AG10803 (cell line): ENCODE results near the gene ARID1A.
A peak's percentile ranks its signal among the peaks of the same experiment; 100 is the strongest.
"Not testable (repeated sequence)": the region's sequence is repeated elsewhere in the genome, so short reads cannot be mapped to it uniquely, and the experiment has no call there.

Experiments
- DNase-seq: peaks from one replicate; pipeline ENCODE4 v3.0.0; 2010; ENCODE audit warnings: low read depth
- H3K4me3 ChIP-seq: 2 replicates; pipeline ENCODE4 v1.5.1; 2011; ENCODE audit warnings: mild to moderate bottlenecking, low read length, control low read depth
- TF ChIP-seq, protein P1 (sequence below): conservative IDR thresholded peaks from 2 replicates; pipeline ENCODE4 v1.5.1; 2011; ENCODE audit warnings: mild to moderate bottlenecking, low read length, control low read depth, inconsistent platforms

The ARID1A gene

DNA sequence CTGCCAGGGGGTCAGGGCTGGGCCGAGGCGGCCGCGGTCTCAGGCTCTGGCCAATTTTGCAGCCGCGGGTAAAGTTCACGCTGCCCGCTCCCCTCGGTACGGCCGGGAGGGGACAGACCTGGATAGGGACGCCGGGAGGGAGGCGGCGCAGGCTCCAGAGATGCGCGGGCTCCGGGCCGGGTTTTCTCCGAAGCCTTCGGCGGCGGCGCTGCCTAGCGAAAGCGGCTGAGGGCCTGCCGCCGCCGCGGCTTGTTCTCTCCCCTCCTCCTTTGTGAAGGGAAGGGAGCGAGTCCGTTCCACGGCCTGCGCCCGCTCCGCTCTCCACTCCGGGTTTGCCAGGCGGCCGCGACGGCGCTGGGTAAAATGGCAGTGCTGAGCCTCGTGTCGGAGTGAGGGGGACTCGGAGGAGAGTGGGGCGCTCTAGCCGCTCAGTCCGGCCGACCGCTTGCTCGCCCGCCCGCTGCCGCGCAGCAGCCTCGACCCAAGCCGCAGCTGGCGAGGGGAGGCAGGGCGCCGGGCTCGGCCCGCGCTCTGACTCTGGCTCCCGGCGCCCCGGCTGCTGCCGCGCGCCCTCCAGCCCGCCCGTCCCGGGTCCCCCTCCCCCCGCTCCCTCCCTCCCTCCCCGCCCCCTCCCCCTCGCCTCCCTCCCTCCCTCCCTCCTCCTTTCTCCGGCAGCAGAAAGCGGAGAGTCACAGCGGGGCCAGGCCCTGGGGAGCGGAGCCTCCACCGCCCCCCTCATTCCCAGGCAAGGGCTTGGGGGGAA, at the start of gene ARID1A:
TSS of gene ARID1A (plus strand) at position 660 of the 763 bp plus-strand sequence. CDS start 389 bp downstream, outside the sequence.
- TF ChIP-seq, protein P1, sequence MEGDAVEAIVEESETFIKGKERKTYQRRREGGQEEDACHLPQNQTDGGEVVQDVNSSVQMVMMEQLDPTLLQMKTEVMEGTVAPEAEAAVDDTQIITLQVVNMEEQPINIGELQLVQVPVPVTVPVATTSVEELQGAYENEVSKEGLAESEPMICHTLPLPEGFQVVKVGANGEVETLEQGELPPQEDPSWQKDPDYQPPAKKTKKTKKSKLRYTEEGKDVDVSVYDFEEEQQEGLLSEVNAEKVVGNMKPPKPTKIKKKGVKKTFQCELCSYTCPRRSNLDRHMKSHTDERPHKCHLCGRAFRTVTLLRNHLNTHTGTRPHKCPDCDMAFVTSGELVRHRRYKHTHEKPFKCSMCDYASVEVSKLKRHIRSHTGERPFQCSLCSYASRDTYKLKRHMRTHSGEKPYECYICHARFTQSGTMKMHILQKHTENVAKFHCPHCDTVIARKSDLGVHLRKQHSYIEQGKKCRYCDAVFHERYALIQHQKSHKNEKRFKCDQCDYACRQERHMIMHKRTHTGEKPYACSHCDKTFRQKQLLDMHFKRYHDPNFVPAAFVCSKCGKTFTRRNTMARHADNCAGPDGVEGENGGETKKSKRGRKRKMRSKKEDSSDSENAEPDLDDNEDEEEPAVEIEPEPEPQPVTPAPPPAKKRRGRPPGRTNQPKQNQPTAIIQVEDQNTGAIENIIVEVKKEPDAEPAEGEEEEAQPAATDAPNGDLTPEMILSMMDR: 0 out of 2 replicates have a peak, but pooled peaks have one; percentile 0
- peak; percentile 98 for DNase-seq
- H3K4me3 ChIP-seq: peak within 1 kb of the TSS; percentile 75

DNA sequence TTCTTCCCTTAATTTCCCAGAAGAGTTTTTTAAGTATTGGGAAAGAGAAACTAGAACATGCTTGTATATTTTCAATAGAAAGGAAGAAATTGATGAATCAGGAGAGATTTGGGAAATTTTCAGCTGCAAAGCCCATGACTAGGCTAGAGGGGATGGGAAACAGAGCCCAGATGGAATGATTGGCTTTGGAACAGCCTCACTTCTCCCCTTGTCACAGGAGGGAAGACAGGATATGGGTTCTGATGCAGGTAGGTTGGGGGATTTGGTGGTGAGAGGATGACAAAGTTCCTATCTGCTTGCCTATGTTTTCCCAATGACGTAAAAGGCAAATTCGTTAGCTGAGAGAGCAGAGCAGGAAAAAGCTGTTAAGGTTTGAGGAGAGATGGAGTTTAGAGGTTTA, 31.0 kb upstream of the ARID1A start:
- DNase-seq: no peak
- H3K4me3 ChIP-seq: no peak overlapping the region
- TF ChIP-seq, protein P1: no peak

DNA sequence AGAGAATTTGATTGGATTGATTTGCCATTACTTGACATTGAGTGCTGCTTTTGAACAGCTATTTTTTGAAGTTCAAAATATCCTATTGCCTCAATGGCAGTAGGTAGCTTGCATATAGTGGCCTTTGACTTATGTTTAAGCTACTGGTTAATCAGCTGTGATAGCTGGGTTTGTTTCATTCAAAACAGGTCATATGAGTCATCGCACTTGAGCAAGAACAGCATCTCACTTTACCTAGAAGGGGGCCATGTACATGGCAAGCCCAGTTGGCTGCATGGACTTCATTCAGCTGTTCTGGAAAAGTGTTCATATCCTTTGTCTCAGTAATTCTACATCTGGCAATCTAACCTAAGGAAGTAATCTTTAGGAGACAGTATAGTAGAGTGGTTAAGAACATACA, 29.0 kb upstream of the ARID1A start:
- no peak overlapping the region for H3K4me3 ChIP-seq
- TF ChIP-seq, protein P1: no peak
- DNase-seq: no peak

GRCh38 chr1:26668106-26668786, 27.6 kb upstream of the ARID1A start:
- peak; percentile 25 for DNase-seq
- H3K4me3 ChIP-seq: not testable (repeated sequence)

GRCh38 chr1:26677306-26678115, 18.3 kb upstream of the ARID1A start:
- DNase-seq: peak; percentile 68
- TF ChIP-seq, protein P1: peak; percentile 50
- peak overlapping the region; percentile 25; the same call in 1 of the 2 replicates for H3K4me3 ChIP-seq

DNA sequence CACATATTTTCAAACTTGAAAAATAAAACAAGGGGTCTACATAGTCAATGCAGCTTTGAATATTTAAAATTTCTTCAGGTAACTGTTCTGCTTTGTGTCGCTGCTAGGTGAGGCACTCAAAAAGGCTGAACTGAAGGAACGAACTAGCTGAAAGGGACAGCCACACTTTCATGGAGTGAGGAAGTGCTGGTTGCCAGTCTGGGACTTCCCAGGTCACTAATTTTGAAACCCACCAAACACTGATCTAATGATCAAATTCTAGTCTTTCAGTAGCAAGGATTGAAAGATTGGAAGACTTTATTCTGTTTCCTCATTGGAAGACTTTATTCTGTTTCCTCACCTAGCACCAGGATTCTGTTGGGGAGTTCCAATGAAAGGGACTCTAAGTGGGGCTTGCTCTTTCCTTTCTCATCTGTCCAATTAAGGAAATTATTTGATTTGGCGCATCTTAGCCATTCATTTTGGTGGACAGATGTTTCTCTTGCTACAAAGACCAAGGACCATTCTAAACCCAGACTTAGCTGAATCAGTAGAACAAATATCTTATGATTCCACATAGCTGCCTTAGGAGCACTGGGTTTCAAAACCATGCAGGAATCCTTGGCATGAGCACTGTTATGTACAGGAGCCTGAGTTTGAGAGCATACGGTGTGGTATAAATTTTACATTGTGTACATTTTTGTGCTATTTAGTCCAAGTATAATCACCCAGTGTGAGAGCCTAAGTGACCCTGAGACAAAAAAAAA, 10.9 kb upstream of the ARID1A start:
- no peak overlapping the region for H3K4me3 ChIP-seq
- DNase-seq: peak; percentile 42
- TF ChIP-seq, protein P1: no peak

GRCh38 chr1:26686795-26687194, 9.0 kb upstream of the ARID1A start:
- TF ChIP-seq, protein P1: no peak
- DNase-seq: no peak
- no peak overlapping the region for H3K4me3 ChIP-seq
